ENCODE measurements around the gene RIC1. TPM values are rescaled to one million over a fixed set of nuclear protein-coding genes. Genes with fewer than 3 reads are reported as not detected.
A peak's percentile ranks its signal among the peaks of the same experiment; 100 is the strongest.
"Not testable (repeated sequence)": the region's sequence is repeated elsewhere in the genome, so short reads cannot be mapped to it uniquely, and the experiment has no call there.

Gene RIC1
- total RNA-seq, 1 experiment from 2014 or later: 13.8 TPM

GRCh38 chr9:5796298-5796697 is 167.4 kb downstream of the RIC1 start:
- BruUV-seq (replicated peaks): no TSS peak
- H4K20me1 ChIP-seq (ENCODE audit: insufficient read depth): no peaks in the 10 kb centered on the region
- no peak overlapping the region for H3K27ac ChIP-seq
- intact Hi-C loops (cut with micrococcal nuclease; ENCODE audit: unreplicated experiment): loop anchor here (5.0 kb wide), 1 partner anchor 91 kb away; no protein-coding TSS in a partner anchor
- no peak overlapping the region for H3K4me2 ChIP-seq
- H3K36me3 ChIP-seq (ENCODE audit: low read depth): peaks cover 15% of the 10 kb centered on the region
- H3K9me3 ChIP-seq (ENCODE audit: insufficient read depth, low read depth): no peaks in the 10 kb centered on the region
- no peak for DNase-seq
- CTCF ChIA-PET: no interaction called here
- H3F3A ChIP-seq (ENCODE audit: insufficient read depth, low read depth): peaks cover 4% of the 10 kb centered on the region; the same call in 1 of the 2 replicates
- no peaks in the 10 kb centered on the region for H3K9me2 ChIP-seq (ENCODE audit: insufficient read depth)
- peaks cover 23% of the 10 kb centered on the region for H3K79me2 ChIP-seq (ENCODE audit: low read depth)
- POLR2A ChIA-PET (ENCODE audit: unreplicated experiment): interaction anchor here (0.7 kb wide), 1 partner anchor 48 kb away, joined by 5 read pairs; no protein-coding TSS in a partner anchor
- TF ChIP-seq, protein P1, sequence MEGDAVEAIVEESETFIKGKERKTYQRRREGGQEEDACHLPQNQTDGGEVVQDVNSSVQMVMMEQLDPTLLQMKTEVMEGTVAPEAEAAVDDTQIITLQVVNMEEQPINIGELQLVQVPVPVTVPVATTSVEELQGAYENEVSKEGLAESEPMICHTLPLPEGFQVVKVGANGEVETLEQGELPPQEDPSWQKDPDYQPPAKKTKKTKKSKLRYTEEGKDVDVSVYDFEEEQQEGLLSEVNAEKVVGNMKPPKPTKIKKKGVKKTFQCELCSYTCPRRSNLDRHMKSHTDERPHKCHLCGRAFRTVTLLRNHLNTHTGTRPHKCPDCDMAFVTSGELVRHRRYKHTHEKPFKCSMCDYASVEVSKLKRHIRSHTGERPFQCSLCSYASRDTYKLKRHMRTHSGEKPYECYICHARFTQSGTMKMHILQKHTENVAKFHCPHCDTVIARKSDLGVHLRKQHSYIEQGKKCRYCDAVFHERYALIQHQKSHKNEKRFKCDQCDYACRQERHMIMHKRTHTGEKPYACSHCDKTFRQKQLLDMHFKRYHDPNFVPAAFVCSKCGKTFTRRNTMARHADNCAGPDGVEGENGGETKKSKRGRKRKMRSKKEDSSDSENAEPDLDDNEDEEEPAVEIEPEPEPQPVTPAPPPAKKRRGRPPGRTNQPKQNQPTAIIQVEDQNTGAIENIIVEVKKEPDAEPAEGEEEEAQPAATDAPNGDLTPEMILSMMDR (conservative IDR thresholded peaks at IDR 0.05): no peak
- TF ChIP-seq EZH2 (IDR thresholded peaks at IDR 0.05; ENCODE audit: low read depth): no peak
- no peak overlapping the region for H3K4me3 ChIP-seq
- no peak overlapping the region for H2AFZ ChIP-seq
- peaks cover 9% of the 10 kb centered on the region; the same call in 1 of the 2 replicates for H3K4me1 ChIP-seq (replicated peaks; ENCODE audit: insufficient read depth)
- no peaks in the 10 kb centered on the region for H3K27me3 ChIP-seq (ENCODE audit: insufficient read depth, low read depth)

DNA sequence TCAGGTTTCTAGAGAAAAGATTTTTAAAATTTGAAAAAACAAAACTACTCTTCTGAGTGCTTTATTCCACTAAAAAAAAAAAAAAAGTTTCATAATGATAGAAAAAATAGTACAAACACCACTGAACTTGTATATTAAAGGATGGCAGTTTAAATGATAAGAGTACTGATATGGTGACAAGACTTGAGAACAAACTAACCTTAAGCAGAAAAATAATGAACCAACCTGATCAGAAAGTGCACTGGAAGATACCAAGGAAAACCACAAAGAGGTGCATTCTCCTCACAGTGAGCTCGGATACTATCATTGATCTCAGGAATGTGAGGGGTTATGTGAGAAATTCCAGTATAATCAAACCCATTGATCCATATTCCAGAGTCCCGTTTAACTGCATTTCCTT is 169.7 kb downstream of the RIC1 start:
- no TSS peak for BruUV-seq (replicated peaks)
- H3K27me3 ChIP-seq (ENCODE audit: insufficient read depth, low read depth): no peaks in the 10 kb centered on the region
- POLR2A ChIA-PET (ENCODE audit: unreplicated experiment): no interaction called here
- peaks cover 15% of the 10 kb centered on the region; the same call in 1 of the 2 replicates for H3K4me1 ChIP-seq (replicated peaks; ENCODE audit: insufficient read depth)
- no peaks in the 10 kb centered on the region for H4K20me1 ChIP-seq (ENCODE audit: insufficient read depth)
- H3K9me3 ChIP-seq (ENCODE audit: insufficient read depth, low read depth): no peaks in the 10 kb centered on the region
- H3K79me2 ChIP-seq (ENCODE audit: low read depth): peaks cover 8% of the 10 kb centered on the region; the same call in 1 of the 2 replicates
- TF ChIP-seq, protein P1 (conservative IDR thresholded peaks at IDR 0.05): no peak
- no peak for TF ChIP-seq EZH2 (IDR thresholded peaks at IDR 0.05; ENCODE audit: low read depth)
- intact Hi-C loops (cut with micrococcal nuclease; ENCODE audit: unreplicated experiment): loop anchor here (5.0 kb wide), 1 partner anchor 89 kb away; no protein-coding TSS in a partner anchor
- no peaks in the 10 kb centered on the region for H3K9me2 ChIP-seq (ENCODE audit: insufficient read depth)
- no peak overlapping the region for H3K4me3 ChIP-seq
- peaks cover 12% of the 10 kb centered on the region; the same call in 1 of the 2 replicates for H3F3A ChIP-seq (ENCODE audit: insufficient read depth, low read depth)
- no peak overlapping the region for H3K27ac ChIP-seq
- DNase-seq: no peak
- peaks cover 5% of the 10 kb centered on the region; the same call in 1 of the 2 replicates for H3K36me3 ChIP-seq (ENCODE audit: low read depth)
- H2AFZ ChIP-seq: no peak overlapping the region
- no peak overlapping the region for H3K4me2 ChIP-seq
- CTCF ChIA-PET: interaction anchor here (0.7 to 0.9 kb wide), 3 partner anchors 31 to 1022 kb away, joined by 3 to 4 read pairs (median 3); no protein-coding TSS in a partner anchor

GRCh38 chr9:5799314-5799713 is 170.4 kb downstream of the RIC1 start:
- H3F3A ChIP-seq (ENCODE audit: insufficient read depth, low read depth): peaks cover 12% of the 10 kb centered on the region; the same call in 1 of the 2 replicates
- no peak overlapping the region for H3K4me3 ChIP-seq
- ChIA-PET POLR2A (ENCODE audit: unreplicated experiment) (no interaction called here), CTCF (interaction anchor here (0.5 to 0.9 kb wide), 5 partner anchors 32 to 1325 kb away, joined by 3 to 9 read pairs (median 4); no protein-coding TSS in a partner anchor)
- H3K27ac ChIP-seq: peak overlapping the region; percentile 39
- H2AFZ ChIP-seq: no peak overlapping the region
- DNase-seq: peak; percentile 7 to 46
- no peaks in the 10 kb centered on the region for H4K20me1 ChIP-seq (ENCODE audit: insufficient read depth)
- H3K9me2 ChIP-seq (ENCODE audit: insufficient read depth): no peaks in the 10 kb centered on the region
- intact Hi-C loops (cut with micrococcal nuclease; ENCODE audit: unreplicated experiment): loop anchor here (1.0 to 5.0 kb wide), 3 partner anchors 88 to 507 kb away; no protein-coding TSS in a partner anchor
- peaks cover 8% of the 10 kb centered on the region; the same call in 1 of the 2 replicates for H3K79me2 ChIP-seq (ENCODE audit: low read depth)
- no peaks in the 10 kb centered on the region for H3K9me3 ChIP-seq (ENCODE audit: insufficient read depth, low read depth)
- no peaks in the 10 kb centered on the region for H3K27me3 ChIP-seq (ENCODE audit: insufficient read depth, low read depth)
- H3K4me2 ChIP-seq: peak overlapping the region; percentile 20; the same call in 1 of the 2 replicates
- BruUV-seq (replicated peaks): no TSS peak
- peaks cover 15% of the 10 kb centered on the region; the same call in 1 of the 2 replicates for H3K4me1 ChIP-seq (replicated peaks; ENCODE audit: insufficient read depth)
- no peak for TF ChIP-seq EZH2 (IDR thresholded peaks at IDR 0.05; ENCODE audit: low read depth)
- TF ChIP-seq, protein P1 (conservative IDR thresholded peaks at IDR 0.05): peak; percentile 74
- peaks cover 5% of the 10 kb centered on the region; the same call in 1 of the 2 replicates for H3K36me3 ChIP-seq (ENCODE audit: low read depth)

DNA sequence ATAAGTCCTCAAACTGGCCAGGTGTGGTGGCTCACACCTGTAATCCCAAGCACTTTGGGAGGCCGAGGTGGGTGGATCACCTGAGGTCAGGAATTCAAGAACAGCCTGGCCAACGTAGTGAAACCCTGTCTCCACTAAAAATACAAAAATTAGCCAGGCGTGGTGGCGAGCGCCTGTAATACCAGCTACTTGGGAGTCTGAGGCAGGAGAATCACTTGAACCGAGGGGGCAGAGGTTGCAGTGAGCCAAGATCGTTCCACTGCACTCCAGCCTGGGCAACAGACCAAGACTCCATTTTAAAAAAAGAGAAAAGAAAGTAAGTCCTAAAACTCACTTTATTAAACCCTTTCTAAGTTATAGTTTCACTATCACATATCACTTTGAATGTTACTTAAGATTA is 171.5 kb downstream of the RIC1 start:
- CTCF ChIA-PET, DNase-seq: not testable (repeated sequence)

More for the DNA sequence above, 171.5 kb downstream of the RIC1 start:
- peaks cover 12% of the 10 kb centered on the region; the same call in 1 of the 2 replicates for H3F3A ChIP-seq (ENCODE audit: insufficient read depth, low read depth)
- H3K79me2 ChIP-seq (ENCODE audit: low read depth); intact Hi-C loops (cut with micrococcal nuclease; ENCODE audit: unreplicated experiment); BruUV-seq (replicated peaks); POLR2A ChIA-PET (ENCODE audit: unreplicated experiment); H3K27me3 ChIP-seq (ENCODE audit: insufficient read depth, low read depth); H3K4me3 ChIP-seq; H3K4me2 ChIP-seq; H3K27ac ChIP-seq; H2AFZ ChIP-seq; H4K20me1 ChIP-seq (ENCODE audit: insufficient read depth); H3K9me3 ChIP-seq (ENCODE audit: insufficient read depth, low read depth); H3K9me2 ChIP-seq (ENCODE audit: insufficient read depth); H3K36me3 ChIP-seq (ENCODE audit: low read depth): not testable (repeated sequence)
- peaks cover 15% of the 10 kb centered on the region; the same call in 1 of the 2 replicates for H3K4me1 ChIP-seq (replicated peaks; ENCODE audit: insufficient read depth)
